HG02642 (cell line): Measurements from ENCODE around the gene AZU1.
"Not testable (repeated sequence)": the region's sequence is repeated elsewhere in the genome, so short reads cannot be mapped to it uniquely, and the experiment has no call there.

Experiments used
- ATAC-seq: cut with Tn5 transposase; IDR thresholded peaks from one replicate; pipeline ENCODE4 v1.9.1; 2021; ENCODE audit warnings: mild to moderate bottlenecking; ENCODE audit not compliant: unreplicated experiment, poor library complexity

Gene AZU1

DNA sequence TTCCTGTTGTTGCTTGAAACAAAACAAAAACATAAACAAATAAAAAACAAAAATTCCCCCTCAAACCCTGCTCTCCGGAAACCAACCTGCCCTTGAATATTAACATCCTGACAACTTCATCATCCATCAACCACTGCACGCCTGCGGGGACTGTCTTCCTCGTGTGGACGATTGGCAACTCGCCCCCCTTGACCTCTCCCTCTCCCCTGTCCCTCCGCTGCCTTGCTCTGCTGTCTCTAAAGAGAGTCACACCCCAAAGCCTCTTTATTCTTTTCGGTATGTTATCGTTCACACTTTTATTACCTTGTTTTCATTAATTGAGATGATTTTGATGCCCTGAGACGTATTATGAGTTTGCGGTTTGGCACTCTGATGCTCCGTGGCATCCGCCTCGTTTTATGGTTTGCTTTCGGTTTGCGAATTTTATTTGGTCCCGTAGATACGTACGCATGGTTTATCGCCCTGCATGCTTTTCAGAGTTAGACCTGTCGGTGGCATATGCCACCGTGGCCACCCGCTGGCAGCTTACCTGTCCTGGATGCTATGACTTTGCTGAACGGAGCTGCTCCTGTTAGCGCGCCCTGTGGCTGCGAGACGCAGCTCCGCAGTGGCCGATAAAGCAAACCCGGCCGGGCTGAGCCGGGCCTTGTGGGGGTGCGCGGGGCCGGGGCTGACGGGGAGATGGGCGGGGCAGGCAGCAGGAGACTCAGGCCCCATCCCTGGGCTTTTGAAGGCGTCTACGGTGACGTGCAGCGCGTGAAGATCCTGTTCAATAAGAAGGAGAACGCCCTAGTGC is 19.8 kb upstream of the AZU1 start:
- ATAC-seq = no peak

DNA sequence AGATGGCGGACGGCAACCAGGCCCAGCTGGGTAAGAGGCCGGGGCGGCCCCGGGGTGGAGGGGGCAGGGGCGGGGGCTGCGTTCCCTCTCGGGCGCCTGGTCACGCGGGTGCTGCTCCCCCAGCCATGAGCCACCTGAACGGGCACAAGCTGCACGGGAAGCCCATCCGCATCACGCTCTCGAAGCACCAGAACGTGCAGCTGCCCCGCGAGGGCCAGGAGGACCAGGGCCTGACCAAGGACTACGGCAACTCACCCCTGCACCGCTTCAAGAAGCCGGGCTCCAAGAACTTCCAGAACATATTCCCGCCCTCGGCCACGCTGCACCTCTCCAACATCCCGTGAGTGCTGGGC is 19.2 kb upstream of the AZU1 start:
- ATAC-seq = no peak

DNA sequence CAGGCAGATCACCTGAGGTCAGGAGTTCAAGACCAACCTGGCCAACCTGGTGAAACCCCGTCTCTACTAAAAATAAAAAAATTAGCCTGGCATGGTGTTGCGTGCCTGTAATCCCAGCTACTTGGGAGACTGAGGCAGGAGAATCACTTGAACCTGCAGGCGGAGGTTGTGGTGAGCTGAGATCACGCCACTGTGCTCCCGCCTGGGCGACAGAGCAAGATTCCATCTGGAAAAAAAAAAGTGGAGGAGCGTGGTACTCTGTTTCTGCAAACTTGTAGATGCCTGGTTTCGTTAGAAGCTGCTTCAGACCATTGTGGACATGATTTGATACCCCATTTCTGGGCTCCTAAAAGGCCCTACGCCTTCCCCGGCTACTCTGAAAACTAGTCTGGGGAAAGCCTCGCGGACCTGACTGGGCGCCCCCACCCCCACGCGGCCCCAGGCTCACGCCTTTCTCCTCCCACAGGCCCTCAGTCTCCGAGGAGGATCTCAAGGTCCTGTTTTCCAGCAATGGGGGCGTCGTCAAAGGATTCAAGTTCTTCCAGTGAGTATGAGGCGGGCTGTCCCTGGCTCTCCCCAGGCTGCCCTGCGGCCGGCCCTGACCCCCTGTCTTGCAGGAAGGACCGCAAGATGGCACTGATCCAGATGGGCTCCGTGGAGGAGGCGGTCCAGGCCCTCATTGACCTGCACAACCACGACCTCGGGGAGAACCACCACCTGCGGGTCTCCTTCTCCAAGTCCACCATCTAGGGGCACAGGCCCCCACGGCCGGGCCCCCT is 17.4 kb upstream of the AZU1 start:
- ATAC-seq = no peak

DNA sequence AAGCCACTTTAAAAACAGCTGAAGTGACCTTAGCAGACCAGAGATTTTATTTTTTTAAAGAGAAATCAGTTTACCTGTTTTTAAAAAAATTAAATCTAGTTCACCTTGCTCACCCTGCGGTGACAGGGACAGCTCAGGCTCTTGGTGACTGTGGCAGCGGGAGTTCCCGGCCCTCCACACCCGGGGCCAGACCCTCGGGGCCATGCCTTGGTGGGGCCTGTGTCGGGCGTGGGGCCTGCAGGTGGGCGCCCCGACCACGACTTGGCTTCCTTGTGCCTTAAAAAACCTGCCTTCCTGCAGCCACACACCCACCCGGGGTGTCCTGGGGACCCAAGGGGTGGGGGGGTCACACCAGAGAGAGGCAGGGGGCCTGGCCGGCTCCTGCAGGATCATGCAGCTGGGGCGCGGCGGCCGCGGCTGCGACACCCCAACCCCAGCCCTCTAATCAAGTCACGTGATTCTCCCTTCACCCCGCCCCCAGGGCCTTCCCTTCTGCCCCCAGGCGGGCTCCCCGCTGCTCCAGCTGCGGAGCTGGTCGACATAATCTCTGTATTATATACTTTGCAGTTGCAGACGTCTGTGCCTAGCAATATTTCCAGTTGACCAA is 16.7 kb upstream of the AZU1 start:
- no peak for ATAC-seq

DNA sequence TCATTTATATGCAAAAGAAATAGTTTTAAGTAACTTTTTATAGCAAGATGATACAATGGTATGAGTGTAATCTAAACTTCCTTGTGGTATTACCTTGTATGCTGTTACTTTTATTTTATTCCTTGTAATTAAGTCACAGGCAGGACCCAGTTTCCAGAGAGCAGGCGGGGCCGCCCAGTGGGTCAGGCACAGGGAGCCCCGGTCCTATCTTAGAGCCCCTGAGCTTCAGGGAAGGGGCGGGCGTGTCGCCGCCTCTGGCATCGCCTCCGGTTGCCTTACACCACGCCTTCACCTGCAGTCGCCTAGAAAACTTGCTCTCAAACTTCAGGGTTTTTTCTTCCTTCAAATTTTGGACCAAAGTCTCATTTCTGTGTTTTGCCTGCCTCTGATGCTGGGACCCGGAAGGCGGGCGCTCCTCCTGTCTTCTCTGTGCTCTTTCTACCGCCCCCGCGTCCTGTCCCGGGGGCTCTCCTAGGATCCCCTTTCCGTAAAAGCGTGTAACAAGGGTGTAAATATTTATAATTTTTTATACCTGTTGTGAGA is 16.1 kb upstream of the AZU1 start:
- no peak for ATAC-seq

DNA sequence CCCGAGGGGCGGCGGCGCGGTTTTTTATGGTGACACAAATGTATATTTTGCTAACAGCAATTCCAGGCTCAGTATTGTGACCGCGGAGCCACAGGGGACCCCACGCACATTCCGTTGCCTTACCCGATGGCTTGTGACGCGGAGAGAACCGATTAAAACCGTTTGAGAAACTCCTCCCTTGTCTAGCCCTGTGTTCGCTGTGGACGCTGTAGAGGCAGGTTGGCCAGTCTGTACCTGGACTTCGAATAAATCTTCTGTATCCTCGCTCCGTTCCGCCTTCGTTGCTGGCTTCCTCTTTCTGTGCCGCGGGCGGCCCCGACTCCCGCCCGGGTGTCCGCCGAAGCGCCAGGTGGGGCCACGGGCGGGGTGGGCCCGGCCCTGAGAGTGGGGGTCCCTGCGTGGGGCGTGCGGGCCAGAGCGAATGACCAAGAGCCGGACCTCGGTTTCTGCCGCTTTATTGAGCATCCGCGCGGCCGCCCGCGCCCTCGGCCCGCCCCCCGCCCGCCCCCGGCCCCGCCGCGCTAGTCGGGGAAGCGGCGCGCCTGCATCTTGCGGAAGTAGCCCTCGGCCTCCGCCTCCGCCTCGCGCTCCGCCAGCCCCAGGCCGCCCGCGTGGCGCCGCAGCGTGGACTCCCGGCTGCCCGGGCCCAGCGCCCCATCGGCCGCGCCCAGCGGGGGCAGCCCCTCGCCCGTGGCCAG is 15.4 kb upstream of the AZU1 start:
- ATAC-seq = no peak

DNA sequence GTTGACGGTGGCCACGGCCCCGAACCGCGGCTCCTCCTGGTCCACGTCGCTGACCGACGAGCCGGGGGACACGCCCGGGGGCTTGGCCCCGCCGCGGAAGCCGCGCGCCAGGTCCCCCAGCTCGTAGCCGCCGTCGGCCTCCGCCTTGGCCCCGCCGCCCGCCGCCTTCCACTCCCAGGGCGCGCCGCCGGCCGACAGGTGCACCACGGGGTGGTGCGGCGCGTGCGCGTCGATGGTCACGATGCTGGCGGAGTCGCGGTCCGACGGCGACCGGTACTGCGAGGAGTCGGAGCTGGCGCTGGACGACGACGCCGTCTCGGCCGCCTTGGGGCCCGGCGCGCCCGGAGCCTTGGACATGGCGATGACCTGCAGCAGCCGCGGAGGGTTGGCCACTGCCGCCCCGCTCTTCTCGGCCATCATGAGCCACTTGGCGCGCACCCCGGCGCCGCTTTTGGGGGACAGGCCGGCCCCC is 14.9 kb upstream of the AZU1 start:
- no peak for ATAC-seq

DNA sequence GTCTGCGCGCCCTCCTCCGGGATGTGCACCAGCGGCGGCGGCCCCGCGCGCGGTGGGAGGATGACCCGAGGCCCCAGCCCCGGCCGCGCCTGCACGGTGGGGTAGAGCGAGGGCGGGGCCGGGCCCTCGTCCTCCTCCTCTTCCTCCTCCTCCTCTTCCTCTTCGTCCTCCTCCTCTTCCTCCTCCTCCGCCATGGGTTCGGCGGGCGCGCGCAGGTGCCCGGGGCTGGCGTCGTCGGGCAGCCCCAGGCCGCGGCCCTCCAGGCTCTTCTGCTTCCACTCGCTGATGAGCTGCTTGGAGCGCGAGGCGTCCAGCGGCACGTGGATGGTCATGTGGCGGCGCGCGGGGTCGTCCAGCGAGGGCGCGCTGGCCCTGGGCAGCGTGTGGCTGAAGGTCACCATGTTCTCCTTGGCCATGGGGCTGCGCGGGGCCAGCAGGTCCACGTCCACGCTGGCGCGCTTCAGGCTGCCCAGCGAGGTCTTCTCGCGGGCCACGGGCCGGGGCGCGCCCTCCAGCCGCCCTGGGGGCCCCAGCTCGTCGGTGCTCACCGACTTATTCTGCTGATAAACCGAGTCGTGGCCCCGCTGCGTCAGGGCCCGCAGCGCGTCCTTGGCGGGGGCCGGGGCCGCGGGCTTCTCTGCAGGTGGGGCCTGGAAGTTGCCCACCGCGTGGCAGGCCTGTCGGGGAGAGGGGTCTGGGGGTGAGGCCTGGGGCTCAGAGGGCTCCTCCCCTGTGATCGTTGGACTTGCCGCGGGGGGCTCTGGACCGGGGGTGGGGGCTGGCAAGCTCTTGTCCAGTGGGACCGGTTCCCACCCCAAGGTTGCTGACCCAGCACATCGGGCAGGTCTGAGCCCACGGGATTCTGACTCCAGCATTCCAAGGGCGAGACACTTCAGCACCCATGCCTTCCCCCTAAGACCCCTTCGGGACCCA is 14.2 kb upstream of the AZU1 start:
- no peak for ATAC-seq

DNA sequence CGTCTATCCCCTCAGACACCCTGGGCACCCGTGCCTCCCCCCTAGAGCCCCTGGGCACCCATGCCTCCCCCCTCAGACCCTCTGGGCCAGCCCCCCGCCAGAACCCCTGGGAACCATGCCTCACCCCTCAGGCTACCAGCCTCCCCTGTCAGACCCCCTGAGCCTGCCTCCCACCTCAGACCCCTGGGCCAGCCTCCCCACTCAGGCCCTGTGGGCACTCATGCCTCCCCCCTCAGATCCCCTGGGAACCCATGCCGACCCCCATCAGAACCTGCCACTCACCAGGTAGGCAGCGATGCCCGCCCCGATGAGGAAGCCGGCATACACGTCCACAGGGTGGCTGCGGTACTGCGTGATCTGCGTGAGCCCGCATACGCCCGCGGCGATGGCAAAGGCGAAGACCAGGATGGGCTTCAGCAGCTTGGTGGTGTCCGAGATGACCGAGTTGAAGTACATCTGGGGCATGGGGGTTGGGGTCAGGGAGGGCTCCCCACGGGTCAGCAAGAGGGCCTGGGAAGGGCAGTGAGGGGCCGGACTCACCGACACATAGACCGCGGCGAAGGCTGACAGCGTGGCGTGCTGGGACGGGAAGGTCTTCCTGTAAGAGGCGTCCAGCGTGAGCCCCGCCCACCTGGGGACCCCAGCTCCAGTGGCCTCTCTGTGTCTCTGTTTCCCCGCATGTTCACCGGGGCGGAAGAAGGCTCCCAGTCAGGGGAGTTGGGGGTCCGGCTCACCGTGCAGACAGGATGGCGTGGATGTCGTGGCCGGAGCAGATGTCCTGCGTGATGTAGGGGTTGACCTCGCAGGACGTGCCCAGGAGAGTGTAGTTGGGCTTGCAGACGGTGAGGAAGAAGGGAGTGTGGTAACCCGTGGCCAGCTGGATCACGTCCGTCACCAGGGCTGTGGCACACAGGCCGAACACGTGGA is 13.2 kb upstream of the AZU1 start:
- no peak for ATAC-seq

DNA sequence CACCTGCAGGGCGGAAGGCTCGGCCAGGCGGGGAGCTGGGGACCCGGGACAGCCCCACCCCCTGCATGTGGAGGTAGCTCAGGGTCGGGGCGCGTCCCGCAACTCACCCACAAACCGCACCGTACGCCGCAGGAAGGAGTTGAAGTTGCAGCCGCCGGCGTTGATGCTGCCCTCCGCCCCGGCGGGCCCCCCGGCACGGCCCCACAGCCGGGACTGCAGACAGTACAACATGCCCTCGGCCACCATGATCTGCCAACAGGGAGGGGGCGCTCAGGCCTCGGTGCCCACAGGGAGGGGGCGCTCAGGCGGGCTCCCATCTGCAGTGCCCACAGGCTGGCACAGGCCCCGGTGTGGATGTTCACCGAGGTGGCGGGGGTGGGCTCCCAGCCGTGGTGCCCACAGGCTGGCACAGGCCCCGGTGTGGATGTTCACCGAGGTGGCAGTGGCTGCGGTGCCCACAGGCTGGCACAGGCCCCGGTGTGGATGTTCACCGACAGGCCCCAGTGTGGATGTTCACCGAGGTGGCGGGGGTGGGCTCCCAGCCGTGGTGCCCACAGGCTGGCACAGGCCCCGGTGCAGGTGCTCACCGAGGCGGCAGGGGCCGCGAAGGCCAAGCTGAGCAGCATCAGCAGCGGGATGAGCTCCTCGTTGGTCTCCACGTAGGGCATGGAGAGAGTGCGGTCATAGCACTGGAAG is 12.4 kb upstream of the AZU1 start:
- no peak for ATAC-seq

DNA sequence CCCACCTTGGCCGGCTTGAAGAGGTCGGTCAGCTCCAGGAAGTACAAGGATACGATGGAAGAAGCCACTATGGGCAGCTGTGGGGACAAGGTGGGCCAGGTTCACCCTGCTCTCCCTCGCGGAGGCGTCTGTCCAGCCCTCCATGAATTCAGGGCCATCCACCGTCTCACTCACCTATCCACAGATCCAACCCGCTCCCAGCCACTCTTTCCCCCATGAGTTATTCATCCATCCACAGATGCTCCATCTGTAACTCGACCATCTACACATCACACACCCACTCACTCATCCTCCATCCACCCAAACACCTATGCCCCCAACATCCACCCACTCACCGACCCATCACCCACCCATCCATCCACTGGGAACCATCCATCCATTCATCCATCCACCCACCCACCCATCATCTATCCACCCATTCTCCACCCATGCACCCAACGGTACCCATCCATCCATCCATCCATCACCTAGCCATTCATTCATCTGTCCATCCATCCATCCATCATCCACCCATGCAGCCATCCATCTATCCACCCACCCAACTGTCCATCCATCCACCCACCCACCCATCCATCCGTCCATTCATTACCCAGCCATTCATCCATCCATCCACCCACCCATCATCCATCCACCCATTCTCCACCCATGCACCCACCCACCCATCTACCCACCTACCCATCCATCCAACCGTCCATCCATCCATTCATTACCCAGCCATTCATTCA is 11.7 kb upstream of the AZU1 start:
- no peak for ATAC-seq

DNA sequence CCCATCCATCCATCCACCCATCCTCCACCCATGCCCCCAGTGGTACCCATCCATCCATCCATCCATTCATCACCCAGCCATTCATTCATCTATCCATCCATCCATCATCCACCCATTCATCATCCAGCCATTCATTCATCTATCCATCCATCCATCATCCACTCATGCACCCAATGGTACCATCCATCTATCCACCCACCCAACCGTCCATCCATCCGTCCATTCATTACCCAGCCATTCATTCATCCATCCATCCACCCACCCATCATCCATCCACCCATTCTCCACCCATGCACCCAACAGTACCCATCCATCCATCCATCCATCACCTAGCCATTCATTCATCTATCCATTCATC is 11.2 kb upstream of the AZU1 start:
- ATAC-seq = no peak

DNA sequence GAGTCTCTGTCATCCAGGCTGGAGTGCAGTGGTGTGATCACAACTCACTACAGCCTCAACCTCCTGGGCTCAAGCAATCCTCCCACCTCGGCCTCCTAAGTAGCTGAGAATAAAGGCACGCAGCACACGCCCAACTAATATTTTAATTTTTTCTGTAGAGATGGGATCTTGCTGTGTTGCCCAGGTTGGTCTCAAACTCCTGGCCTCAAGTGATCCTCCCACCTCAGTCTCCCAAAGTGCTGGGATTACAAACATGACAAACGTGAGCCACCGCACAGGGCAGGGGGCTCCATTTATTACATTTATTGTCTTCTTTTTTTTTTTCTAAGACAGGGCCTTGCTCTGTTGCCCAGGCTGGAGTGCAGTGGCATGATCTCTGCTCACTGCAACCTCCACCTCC is 7.4 kb upstream of the AZU1 start:
- ATAC-seq = not testable (repeated sequence)

DNA sequence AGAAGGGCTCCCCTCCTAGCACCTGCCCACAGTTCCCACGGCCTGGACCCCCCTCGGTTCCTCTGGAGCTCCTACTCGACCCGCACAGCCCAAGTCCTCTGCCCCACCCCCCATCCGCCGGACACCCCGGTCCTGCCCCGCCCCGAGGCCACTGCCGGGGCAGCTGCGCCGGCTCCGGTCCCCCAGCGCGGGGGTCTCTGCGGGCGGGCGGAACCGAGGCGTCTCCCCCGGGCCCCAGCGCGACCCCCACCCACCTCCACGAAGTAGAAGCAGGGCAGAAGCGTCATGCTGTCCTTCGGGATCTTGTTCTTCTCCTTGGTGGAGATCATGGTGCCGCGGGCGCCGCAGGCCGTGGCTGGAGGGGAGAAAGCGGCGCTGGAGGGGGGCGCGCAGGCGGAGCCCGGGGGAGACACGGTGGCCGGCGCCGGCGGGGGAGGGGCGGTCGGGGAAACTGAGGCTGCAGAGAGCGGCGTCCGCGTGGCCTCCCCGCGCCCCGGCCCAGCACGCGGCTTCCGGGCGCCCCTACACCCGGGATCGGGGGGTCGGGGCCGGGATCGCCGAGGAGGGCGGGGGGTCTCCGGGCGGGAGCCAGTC is 6.3 kb upstream of the AZU1 start:
- no peak for ATAC-seq

DNA sequence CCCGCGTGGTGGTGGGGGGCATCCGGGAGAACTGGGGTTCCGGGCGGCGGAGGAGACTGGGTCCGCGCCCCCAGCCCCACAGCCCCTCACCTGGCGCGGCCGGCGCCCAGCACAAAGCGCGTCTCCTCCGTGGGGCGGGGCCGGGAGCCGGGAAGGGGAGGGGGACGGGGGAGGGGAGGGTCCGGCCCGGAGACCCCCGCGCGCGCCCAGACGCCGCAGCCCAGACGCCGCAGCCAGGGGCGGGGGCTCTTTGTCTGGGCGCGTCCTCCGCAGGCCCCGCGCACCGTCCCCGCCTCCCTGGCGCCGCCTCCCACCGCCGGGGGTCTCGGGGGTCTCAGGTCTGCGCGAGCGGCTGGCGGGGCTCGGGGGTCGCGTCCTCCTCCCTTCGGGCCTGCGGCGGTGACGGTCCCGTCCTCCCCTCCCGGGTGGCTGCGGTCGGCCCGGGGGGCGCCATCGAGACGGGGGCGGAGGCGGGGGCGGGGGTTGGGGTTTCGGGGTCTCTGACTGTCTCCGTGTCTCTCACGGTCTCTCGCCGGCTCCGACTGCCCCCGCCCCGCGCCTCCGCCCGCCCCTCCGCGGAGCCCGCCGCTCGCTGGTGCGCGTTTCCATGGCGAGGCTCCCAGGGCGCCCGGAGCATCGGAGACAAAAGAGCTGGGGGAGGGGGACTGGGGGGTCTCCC is 5.7 kb upstream of the AZU1 start, which contains the start of gene PLPPR3:
Gene PLPPR3, minus strand, starts transcription at position 131 of the 679 bp plus-strand sequence. CDS start 396 bp downstream, outside the sequence.
- ATAC-seq = no peak

DNA sequence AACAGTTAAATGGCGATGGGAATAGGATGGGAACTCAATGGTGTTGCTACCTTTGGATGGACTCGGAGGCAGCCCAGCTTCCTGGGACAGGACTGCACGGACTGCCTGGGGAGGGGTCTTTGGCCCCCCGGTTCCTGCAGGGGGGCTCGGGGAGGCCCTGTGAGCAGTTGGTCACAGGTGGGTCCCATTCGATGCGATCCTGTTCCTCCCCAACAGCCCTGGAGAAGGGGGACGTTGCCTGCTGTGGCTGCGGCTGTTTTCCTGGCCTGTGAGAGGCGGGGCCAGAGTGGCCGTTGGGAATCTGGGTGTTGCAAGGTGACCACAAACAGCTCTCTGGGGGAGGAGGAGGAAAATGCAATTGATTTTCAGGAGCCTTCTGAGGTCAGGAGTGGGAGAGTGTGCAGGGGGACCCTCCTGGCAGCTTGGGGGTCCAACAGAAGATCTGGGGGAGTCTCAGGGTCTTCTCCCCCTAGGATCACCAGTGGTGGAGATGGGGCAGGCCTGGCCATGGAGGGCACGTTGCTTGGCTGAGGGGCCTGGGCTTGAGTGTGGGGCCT is 4.0 kb upstream of the AZU1 start:
- no peak for ATAC-seq
